HG02938 (cell line): ENCODE results near the gene SLC8A1.

ENCODE experiments used
- ATAC-seq: cut with Tn5 transposase; IDR thresholded peaks from one replicate; pipeline ENCODE4 v1.9.1; 2021; ENCODE audit warnings: mild to moderate bottlenecking, moderate library complexity; ENCODE audit not compliant: unreplicated experiment

The SLC8A1 gene

GRCh38 chr2:40123746-40124145, 328.1 kb downstream of the SLC8A1 start:
- no peak for ATAC-seq

- no peak for ATAC-seq
Observed at GRCh38 chr2:40123326-40123725, 328.6 kb downstream of the SLC8A1 start.

GRCh38 chr2:40120957-40121356, 330.9 kb downstream of the SLC8A1 start:
- no peak for ATAC-seq

- no peak for ATAC-seq
Observed at GRCh38 chr2:40120026-40120425, 331.9 kb downstream of the SLC8A1 start.

- no peak for ATAC-seq
Observed at GRCh38 chr2:40118622-40119021, 333.3 kb downstream of the SLC8A1 start.

DNA sequence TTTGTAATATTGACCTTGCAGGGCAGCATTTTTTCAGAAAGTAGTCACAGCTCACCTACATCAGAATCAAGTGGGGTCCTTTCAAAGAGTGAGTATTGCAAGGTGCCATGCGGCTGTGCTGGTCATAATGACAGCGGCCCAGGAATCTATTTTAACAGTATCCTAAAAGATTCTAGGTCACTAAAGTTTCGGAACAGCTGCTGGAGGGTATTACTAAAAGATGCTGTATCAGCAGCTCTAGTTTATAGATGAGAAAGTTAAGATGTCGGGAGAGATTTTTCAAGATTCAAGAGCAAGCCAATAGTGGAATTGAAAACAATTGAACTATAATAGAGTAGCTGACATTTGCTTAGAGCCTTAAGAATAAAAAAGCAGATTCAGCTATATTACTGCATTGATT, 336.0 kb downstream of the SLC8A1 start:
- no peak for ATAC-seq

- ATAC-seq = no peak
Observed at GRCh38 chr2:40115348-40115747, 336.5 kb downstream of the SLC8A1 start.

- ATAC-seq = no peak
Observed at GRCh38 chr2:40113997-40114396, 337.9 kb downstream of the SLC8A1 start.

DNA sequence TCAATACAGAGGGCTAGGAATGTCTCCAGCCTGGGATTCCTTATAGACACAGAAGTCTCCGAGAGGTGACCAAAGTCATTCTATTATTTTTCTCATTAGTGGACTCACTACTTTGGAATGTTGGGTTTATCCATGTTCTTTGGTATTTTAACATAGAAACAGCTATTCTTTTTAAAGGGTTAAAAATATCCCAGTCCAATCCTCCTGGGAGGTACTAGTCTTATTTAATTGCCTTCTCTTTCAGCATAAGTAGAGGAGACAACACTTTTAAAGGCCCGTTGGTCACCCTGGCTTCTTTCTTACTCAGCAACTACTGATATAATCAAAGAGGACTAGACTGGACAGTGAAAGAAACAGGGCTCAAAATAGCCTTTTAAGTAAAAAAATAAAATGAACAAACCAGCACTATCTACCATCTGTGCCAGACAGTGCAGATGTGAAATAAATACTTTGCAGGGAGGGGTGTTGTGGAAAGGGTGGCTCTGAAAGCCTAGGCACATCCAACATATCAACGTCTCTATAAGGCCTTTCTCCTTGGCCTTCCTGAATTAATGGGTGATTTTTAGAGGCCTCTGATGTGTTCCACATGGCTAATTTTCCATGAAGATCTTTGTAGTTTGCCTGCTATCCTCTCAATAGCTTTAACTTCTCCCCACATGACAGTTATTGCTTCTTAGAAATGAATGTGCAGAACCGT, 338.5 kb downstream of the SLC8A1 start:
- ATAC-seq = no peak

GRCh38 chr2:40109381-40109780, 342.5 kb downstream of the SLC8A1 start:
- ATAC-seq = no peak

DNA sequence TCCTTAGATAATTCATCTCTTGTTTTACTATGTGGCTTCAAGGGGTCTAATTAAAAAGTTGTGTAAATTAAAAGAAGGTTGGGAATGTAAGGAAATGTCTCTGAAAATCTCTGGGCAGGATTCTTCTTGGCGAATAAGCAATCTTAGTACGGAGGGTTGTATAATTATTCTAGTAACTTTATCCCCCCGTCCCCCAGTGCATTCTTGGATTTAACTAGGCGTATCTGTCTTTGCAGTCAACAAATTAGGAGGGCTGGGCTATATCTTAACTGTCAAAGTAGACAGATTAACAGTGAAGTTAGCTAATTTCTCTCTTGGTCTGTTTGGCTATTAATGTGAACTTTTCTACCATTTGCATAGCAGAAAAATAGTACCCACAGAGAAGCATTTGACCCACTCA, 343.0 kb downstream of the SLC8A1 start:
- ATAC-seq = no peak

DNA sequence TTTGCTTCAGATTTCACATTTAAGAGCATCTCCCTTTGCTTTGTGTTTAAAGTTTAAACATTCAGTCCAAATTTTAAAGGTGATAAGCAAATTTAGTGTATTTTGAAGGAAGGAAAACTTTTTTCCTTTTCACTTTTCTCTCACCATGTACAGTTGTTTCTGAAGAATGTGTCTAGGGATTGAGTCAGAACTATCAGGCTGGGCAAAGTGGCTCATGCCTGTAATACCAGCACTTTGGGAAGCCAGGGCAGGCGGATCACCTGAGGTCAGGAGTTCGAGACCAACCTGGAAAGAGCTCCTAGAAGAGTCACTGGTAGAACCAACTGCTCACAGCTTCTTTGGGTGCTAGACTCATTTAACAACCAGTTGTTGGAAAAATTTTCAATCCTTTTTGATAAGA, 345.8 kb downstream of the SLC8A1 start:
- ATAC-seq = no peak

DNA sequence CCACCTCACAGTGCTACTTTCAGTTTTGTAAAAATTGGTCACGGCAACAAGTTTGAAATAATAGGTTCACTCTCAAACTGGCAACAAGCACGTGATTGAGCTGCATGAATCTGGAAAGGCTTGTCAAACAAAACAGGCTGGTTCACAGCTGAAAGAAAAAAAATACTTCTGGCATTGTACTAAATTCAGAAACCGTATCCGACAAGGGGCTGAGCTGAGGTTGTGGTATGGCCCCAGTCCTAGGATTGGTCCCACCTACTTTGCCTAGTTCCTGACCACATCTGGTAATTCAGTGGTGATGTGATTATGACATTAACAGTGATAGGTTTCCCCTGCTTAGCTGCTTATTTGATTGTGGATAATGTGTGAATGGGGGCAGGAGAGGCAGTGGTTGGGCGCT, 346.3 kb downstream of the SLC8A1 start:
- ATAC-seq = no peak

DNA sequence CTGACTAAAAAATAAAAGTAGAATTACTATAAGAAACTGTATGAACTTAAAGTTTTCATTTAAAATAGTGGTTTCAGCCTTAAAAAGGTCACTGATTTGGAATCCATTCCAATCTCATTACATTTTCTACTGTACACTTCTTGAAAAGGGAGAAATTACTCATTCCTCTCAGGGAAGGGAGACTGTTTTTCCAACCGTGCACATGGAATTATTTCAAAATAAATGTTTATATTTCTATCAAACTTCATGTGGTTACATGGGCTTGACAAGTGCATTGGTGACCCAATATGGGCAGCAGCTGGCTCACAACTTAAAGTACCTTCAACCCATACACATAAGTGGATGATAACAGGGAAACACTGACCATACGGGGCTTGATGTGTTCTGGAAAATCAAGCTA, 348.3 kb downstream of the SLC8A1 start:
- ATAC-seq = no peak

GRCh38 chr2:40103163-40103562, 348.7 kb downstream of the SLC8A1 start:
- ATAC-seq = no peak

GRCh38 chr2:40102447-40102846, 349.4 kb downstream of the SLC8A1 start:
- no peak for ATAC-seq

GRCh38 chr2:40101131-40101575, 350.7 kb downstream of the SLC8A1 start:
- ATAC-seq = peak; percentile 68

- ATAC-seq = no peak
Observed at GRCh38 chr2:40100676-40101075, 351.2 kb downstream of the SLC8A1 start.

GRCh38 chr2:40098786-40099470, 353.0 kb downstream of the SLC8A1 start:
- no peak for ATAC-seq

GRCh38 chr2:40097691-40098385, 354.1 kb downstream of the SLC8A1 start:
- ATAC-seq = no peak

DNA sequence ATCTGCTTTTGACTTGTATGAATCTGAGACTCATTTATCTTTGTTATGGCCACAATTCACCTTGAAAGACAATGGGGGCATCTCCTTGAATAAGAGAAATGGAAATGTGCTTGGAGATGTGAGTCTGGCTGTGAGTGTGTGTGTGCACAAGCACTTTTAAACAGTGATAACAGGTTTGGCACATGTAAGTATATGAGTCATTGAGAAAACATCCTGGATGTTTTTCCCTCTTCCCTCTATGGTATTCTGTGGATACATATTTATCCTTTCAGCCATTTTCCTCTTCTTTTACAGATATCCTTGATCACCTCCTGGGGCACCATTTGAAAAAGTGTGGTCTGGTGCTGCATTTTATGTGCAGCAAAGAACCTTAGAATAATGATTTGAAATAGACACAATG, 355.5 kb downstream of the SLC8A1 start:
- ATAC-seq = no peak

GRCh38 chr2:40095000-40095399, 356.9 kb downstream of the SLC8A1 start:
- ATAC-seq = no peak
